H9 (cell line): Measurements from ENCODE around the gene WDR88. TPM values are rescaled to one million over a fixed set of nuclear protein-coding genes. Genes with fewer than 3 reads are reported as not detected.

Experiments used
- DNase-seq: peaks from one replicate; pipeline ENCODE4 v3.0.0-alpha.2; 2017
- H2AFZ ChIP-seq: one replicate; pipeline ENCODE4 v1.6.1; 2013; ENCODE audit warnings: mild to moderate bottlenecking, low read length, control low read depth, moderate library complexity
- H2AK5ac ChIP-seq: 2 replicates; pipeline ENCODE4 v1.6.1; 2013; ENCODE audit warnings: low read length, control low read depth, mixed read lengths; ENCODE audit not compliant: insufficient read length
- H2BK120ac ChIP-seq: one replicate; pipeline ENCODE4 v1.6.1; 2013; ENCODE audit warnings: low read depth, mild to moderate bottlenecking, low read length, control low read depth, inconsistent platforms; ENCODE audit not compliant: poor library complexity, severe bottlenecking
- H2BK12ac ChIP-seq: 2 replicates; pipeline ENCODE4 v1.6.1; 2013; ENCODE audit warnings: low read length, control low read depth, mixed read lengths, low read depth; ENCODE audit not compliant: insufficient read length
- H2BK15ac ChIP-seq: 2 replicates; pipeline ENCODE4 v1.6.1; 2013; ENCODE audit warnings: low read depth, low read length, control low read depth
- H2BK20ac ChIP-seq: one replicate; pipeline ENCODE4 v1.6.1; 2013; ENCODE audit warnings: low read depth, mild to moderate bottlenecking, low read length, control low read depth, inconsistent platforms; ENCODE audit not compliant: poor library complexity, severe bottlenecking
- H2BK5ac ChIP-seq: 2 replicates; pipeline ENCODE4 v1.6.1; 2013; ENCODE audit warnings: low read length, control low read depth, mixed read lengths; ENCODE audit not compliant: insufficient read length
- H3K14ac ChIP-seq: 2 replicates; pipeline ENCODE4 v1.6.1; 2013; ENCODE audit warnings: low read length, control low read depth; ENCODE audit not compliant: insufficient read depth
- H3K18ac ChIP-seq: 2 replicates; pipeline ENCODE4 v1.6.1; 2013; ENCODE audit warnings: low read depth, mild to moderate bottlenecking, mixed read lengths, low read length, control low read depth; ENCODE audit not compliant: insufficient read length
- H3K23ac ChIP-seq: 2 replicates; pipeline ENCODE4 v1.6.1; 2013; ENCODE audit warnings: low read length, control low read depth, mixed read lengths, low read depth; ENCODE audit not compliant: insufficient read length
- H3K23me2 ChIP-seq: 2 replicates; pipeline ENCODE4 v1.6.1; 2013; ENCODE audit warnings: low read depth, mild to moderate bottlenecking, mixed read lengths, low read length, control low read depth; ENCODE audit not compliant: insufficient read length, poor library complexity, severe bottlenecking
- H3K27ac ChIP-seq: 2 replicates; pipeline ENCODE4 v1.5.1; 2013; ENCODE audit warnings: low read length, control low read depth, mixed read lengths, low read depth; ENCODE audit not compliant: insufficient read length
- H3K27me3 ChIP-seq: 2 replicates; pipeline ENCODE4 v1.6.1; 2013; ENCODE audit warnings: low read length, control low read depth, inconsistent platforms; ENCODE audit not compliant: insufficient read depth
- H3K4ac ChIP-seq: 2 replicates; pipeline ENCODE4 v1.6.1; 2013; ENCODE audit warnings: low read depth, mild to moderate bottlenecking, control low read depth, inconsistent platforms, low read length, moderate library complexity
- H3K4me1 ChIP-seq: 2 replicates; pipeline ENCODE4 v1.6.1; 2013; ENCODE audit warnings: low read length, control low read depth, inconsistent platforms; ENCODE audit not compliant: insufficient read depth
- H3K4me2 ChIP-seq: 2 replicates; pipeline ENCODE4 v1.6.1; 2013; ENCODE audit warnings: low read length, control low read depth, mixed read lengths; ENCODE audit not compliant: insufficient read length, insufficient read depth
- H3K56ac ChIP-seq: 2 replicates; pipeline ENCODE4 v1.6.1; 2013; ENCODE audit warnings: low read depth, mild to moderate bottlenecking, mixed read lengths, low read length, control low read depth; ENCODE audit not compliant: insufficient read length
- H3K79me1 ChIP-seq: 2 replicates; pipeline ENCODE4 v1.6.1; 2013; ENCODE audit warnings: low read depth, mild to moderate bottlenecking, moderate library complexity, low read length, control low read depth, inconsistent platforms; ENCODE audit not compliant: insufficient read depth, poor library complexity, severe bottlenecking
- H3K79me2 ChIP-seq: 2 replicates; pipeline ENCODE4 v1.6.1; 2013; ENCODE audit warnings: low read length, control low read depth, inconsistent platforms; ENCODE audit not compliant: insufficient read depth
- H3K9ac ChIP-seq: 2 replicates; pipeline ENCODE4 v1.6.1; 2013; ENCODE audit warnings: low read length, control low read depth, mixed read lengths; ENCODE audit not compliant: insufficient read length; ENCODE audit errors: extremely low read depth
- H3K9me3 ChIP-seq: one replicate; pipeline ENCODE4 v1.6.1; 2013; ENCODE audit warnings: low read depth, low read length, inconsistent platforms; ENCODE audit not compliant: control insufficient read depth
- H3T11ph ChIP-seq: one replicate; pipeline ENCODE4 v1.6.1; 2013; ENCODE audit warnings: mild to moderate bottlenecking, low read length, control low read depth, inconsistent platforms
- H4K20me1 ChIP-seq: one replicate; pipeline ENCODE4 v1.6.1; 2013; ENCODE audit not compliant: control insufficient read depth, insufficient read length, insufficient read depth
- H4K5ac ChIP-seq: 2 replicates; pipeline ENCODE4 v1.6.1; 2013; ENCODE audit warnings: low read depth, mild to moderate bottlenecking, mixed read lengths, low read length, control low read depth; ENCODE audit not compliant: insufficient read length
- H4K8ac ChIP-seq: replicated peaks from 2 replicates; pipeline ENCODE4 v1.6.1; 2013; ENCODE audit warnings: low read length, control low read depth, mixed read lengths, low read depth; ENCODE audit not compliant: insufficient read length
- H4K91ac ChIP-seq: 2 replicates; pipeline ENCODE4 v1.6.1; 2013; ENCODE audit warnings: low read depth, mild to moderate bottlenecking, moderate library complexity, mixed read lengths, low read length, control low read depth; ENCODE audit not compliant: insufficient read length
- H3K27ac Mint-ChIP-seq, 3 experiments: 2 replicates in 2 of 3; 3 replicates in 1 of 3; pipeline ENCODE4 v1.8.0; 2020 to 2021; ENCODE audit warnings: mixed read lengths in 3 of 3, mild to moderate bottlenecking in 1 of 3, moderate library complexity in 1 of 3
- H3K27me3 Mint-ChIP-seq: 2 replicates; pipeline ENCODE4 v1.8.0; 2021; ENCODE audit warnings: low read depth, mild to moderate bottlenecking, moderate library complexity, mixed read lengths
- H3K36me3 Mint-ChIP-seq, 3 experiments: 2 replicates in 2 of 3; 3 replicates in 1 of 3; pipeline ENCODE4 v1.8.0; 2020 to 2021; ENCODE audit warnings: low read depth in 3 of 3, mixed read lengths in 3 of 3; ENCODE audit not compliant: insufficient read depth in 1 of 3
- H3K4me1 Mint-ChIP-seq, 2 experiments: 2 replicates each; pipeline ENCODE4 v1.8.0; 2020; ENCODE audit warnings: mixed read lengths in 2 of 2
- H3K4me3 Mint-ChIP-seq, 2 experiments: 2 replicates in 1 of 2; 3 replicates in 1 of 2; pipeline ENCODE4 v1.8.0; 2020 to 2021; ENCODE audit warnings: mild to moderate bottlenecking in 2 of 2, mixed read lengths in 2 of 2, moderate library complexity in 1 of 2
- H3K9me3 Mint-ChIP-seq, 2 experiments: 2 replicates in 1 of 2; 3 replicates in 1 of 2; pipeline ENCODE4 v1.8.0; 2020; ENCODE audit warnings: mild to moderate bottlenecking in 2 of 2, mixed read lengths in 2 of 2, moderate library complexity in 1 of 2
- WGBS: extraction: QIAGEN DNeasy Blood & Tissue Kit; methylation state at CpG from one replicate; pipeline ENCODE4 v1.1.7; 2013; ENCODE audit warnings: missing lambda C conversion rate, low lambda C conversion rate, mixed read lengths; ENCODE audit not compliant: insufficient read length; ENCODE audit errors: extremely low coverage; 5-methylcytosine and 5-hydroxymethylcytosine counted together
- total RNA-seq: library from RNA; stranded (reverse); gene quantifications from 2 replicates; pipeline ENCODE4 v1.2.1, GENCODE V29; 2021
- TF ChIP-seq, protein P1 (sequence below): fragments of 200-600 bp; sonication (generic); conservative IDR thresholded peaks from 3 replicates; pipeline ENCODE4 v1.8.0; 2021; ENCODE audit warnings: antibody characterized with exemption, mild to moderate bottlenecking

The WDR88 gene
- total RNA-seq, 1 experiment from 2014 or later, result not detected

DNA sequence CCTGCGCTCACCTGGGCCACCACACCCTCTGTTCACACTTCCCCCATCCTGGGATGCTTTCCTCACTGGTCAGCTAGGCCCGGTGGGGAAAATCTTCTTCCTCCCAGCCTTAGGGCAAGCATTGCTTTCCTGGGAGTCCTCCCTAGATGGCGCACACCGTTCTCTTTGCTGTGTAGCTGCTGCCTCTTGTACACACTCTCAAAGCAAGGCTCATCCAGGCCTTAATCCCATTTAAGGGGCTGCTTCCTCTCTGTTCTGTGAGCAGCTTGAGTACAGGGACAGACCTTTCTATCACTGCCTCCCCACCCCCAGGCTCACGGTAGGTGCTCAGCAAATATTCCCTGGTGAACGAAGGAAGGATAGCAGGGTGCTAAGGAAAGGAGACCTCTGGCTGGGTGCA, 82.7 kb downstream of the WDR88 start:
- no peak overlapping the region for H3K4me2 ChIP-seq
- H3K9me3 Mint-ChIP-seq, result no peaks in the 10 kb centered on the region
- peaks cover 2% of the 10 kb centered on the region; the same call in 1 of the 2 replicates for H3K27me3 Mint-ChIP-seq
- H3K9ac ChIP-seq, result no peak overlapping the region
- H3K14ac ChIP-seq, result no peak overlapping the region
- H3K4me3 Mint-ChIP-seq, result peak overlapping the region in 1 of 2 experiments; percentile 4; a peak in 1 of 5 replicates
- no peak overlapping the region for H2AK5ac ChIP-seq
- H3K4me1 Mint-ChIP-seq, result peaks cover 9 to 17% of the 10 kb centered on the region in 2 experiments
- H2BK12ac ChIP-seq, result no peak overlapping the region
- H4K5ac ChIP-seq, result no peak overlapping the region
- no peaks in the 10 kb centered on the region for H3K4me1 ChIP-seq
- no peaks in the 10 kb centered on the region for H4K20me1 ChIP-seq
- no peak overlapping the region for H4K91ac ChIP-seq
- peak overlapping the region in 2 of 3 experiments; percentile 19 to 55; a peak in 3 of 7 replicates for H3K27ac Mint-ChIP-seq
- peak; percentile 79 for DNase-seq
- H3K23ac ChIP-seq, result no peak overlapping the region
- no peak overlapping the region for H3T11ph ChIP-seq
- no peak overlapping the region for H3K56ac ChIP-seq
- H3K36me3 Mint-ChIP-seq, result no peaks in the 10 kb centered on the region
- no peak overlapping the region for H2BK15ac ChIP-seq
- H3K23me2 ChIP-seq, result no peaks in the 10 kb centered on the region
- WGBS, result no CpG with 5 or more reads among the region's 6 CpGs
- no peaks in the 10 kb centered on the region for H3K27me3 ChIP-seq
- no peaks in the 10 kb centered on the region for H3K79me2 ChIP-seq
- no peak overlapping the region for H2BK5ac ChIP-seq
- H2BK20ac ChIP-seq, result no peak overlapping the region
- no peak overlapping the region for H3K27ac ChIP-seq
- no peak overlapping the region for H2BK120ac ChIP-seq
- no peak overlapping the region for H2AFZ ChIP-seq
- no peak overlapping the region for H4K8ac ChIP-seq
- H3K79me1 ChIP-seq, result no peaks in the 10 kb centered on the region
- no peaks in the 10 kb centered on the region for H3K9me3 ChIP-seq
- H3K4ac ChIP-seq, result no peak overlapping the region
- no peak overlapping the region for H3K18ac ChIP-seq
- TF ChIP-seq, protein P1, sequence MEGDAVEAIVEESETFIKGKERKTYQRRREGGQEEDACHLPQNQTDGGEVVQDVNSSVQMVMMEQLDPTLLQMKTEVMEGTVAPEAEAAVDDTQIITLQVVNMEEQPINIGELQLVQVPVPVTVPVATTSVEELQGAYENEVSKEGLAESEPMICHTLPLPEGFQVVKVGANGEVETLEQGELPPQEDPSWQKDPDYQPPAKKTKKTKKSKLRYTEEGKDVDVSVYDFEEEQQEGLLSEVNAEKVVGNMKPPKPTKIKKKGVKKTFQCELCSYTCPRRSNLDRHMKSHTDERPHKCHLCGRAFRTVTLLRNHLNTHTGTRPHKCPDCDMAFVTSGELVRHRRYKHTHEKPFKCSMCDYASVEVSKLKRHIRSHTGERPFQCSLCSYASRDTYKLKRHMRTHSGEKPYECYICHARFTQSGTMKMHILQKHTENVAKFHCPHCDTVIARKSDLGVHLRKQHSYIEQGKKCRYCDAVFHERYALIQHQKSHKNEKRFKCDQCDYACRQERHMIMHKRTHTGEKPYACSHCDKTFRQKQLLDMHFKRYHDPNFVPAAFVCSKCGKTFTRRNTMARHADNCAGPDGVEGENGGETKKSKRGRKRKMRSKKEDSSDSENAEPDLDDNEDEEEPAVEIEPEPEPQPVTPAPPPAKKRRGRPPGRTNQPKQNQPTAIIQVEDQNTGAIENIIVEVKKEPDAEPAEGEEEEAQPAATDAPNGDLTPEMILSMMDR, result peak; percentile 63
